Subcutaneous adipose tissue (tissue), 4 donors: ENCODE measurements around the gene ADGRL2. TPM values are rescaled to one million over a fixed set of nuclear protein-coding genes. Genes with fewer than 3 reads are reported as not detected.

Source experiments
- total RNA-seq, 4 donors: library from RNA; depleted of rRNA; stranded (reverse); fragments of >200 nt; gene quantifications; one replicate each; pipeline ENCODE4 v1.1.0, GENCODE V29; 2016
- TF ChIP-seq, protein P1 (sequence below): fragments of 450-650 bp; IDR thresholded peaks from one replicate; pipeline ENCODE4 v1.5.1; 2016; ENCODE audit warnings: low read depth, mild to moderate bottlenecking, control low read depth, antibody characterized with exemption, moderate library complexity

Gene ADGRL2
- total RNA-seq, 4 donors from 2014 or later, result 59.7 to 74.2 (median 69.0) TPM

DNA sequence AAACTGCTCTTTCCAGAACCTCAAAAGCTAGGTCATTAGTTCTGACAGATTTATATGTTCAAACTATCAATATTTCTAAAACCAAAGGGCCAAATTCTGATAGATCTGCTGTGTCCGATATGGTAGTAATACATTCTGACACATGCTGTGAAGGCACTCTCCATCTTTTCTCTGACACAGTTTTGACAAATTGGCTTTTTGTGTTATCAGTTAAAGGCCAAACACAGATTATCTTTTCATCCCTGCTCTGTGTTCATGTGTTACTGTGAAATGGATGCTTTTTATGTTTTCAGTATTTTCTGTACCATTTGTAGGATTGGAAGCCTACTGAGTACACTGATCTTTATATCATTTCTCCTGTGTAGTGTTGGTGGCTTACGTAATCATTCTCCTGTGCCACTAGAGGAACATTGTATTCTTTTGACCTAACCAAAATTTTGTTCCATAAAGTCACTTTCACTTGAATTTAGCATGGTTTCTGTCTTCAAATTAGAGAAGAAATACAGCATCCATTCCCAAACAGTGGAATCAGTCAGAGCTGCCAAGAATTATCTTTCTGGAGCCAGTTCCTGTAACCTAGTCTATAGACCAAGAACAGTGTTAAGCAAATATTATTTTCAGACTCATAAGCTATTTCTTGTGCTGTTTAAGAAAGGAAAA is 137.2 kb downstream of the ADGRL2 start:
- TF ChIP-seq, protein P1, sequence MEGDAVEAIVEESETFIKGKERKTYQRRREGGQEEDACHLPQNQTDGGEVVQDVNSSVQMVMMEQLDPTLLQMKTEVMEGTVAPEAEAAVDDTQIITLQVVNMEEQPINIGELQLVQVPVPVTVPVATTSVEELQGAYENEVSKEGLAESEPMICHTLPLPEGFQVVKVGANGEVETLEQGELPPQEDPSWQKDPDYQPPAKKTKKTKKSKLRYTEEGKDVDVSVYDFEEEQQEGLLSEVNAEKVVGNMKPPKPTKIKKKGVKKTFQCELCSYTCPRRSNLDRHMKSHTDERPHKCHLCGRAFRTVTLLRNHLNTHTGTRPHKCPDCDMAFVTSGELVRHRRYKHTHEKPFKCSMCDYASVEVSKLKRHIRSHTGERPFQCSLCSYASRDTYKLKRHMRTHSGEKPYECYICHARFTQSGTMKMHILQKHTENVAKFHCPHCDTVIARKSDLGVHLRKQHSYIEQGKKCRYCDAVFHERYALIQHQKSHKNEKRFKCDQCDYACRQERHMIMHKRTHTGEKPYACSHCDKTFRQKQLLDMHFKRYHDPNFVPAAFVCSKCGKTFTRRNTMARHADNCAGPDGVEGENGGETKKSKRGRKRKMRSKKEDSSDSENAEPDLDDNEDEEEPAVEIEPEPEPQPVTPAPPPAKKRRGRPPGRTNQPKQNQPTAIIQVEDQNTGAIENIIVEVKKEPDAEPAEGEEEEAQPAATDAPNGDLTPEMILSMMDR, result no peak

- TF ChIP-seq, protein P1, result no peak
Measured at GRCh38 chr1:81948495-81948894, 147.8 kb downstream of the ADGRL2 start.

DNA sequence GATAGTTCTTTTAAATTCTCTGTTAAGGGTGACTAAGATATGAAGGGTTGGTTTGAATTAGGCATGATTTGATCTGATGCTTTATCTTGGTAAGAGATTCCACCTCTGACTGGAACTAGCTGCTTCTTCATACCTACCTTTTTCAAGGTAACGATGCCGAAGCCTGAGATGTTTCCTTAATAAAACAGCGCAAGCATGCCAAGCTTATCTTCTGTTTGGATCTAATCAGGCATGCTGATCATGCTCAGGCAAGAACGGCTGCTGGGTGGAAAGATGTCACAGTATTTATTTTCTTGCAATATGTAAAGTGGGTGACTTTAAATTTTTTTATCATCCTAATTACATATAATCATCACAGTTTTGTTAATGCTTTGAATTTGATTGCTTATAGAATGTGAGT is 148.7 kb downstream of the ADGRL2 start:
- TF ChIP-seq, protein P1, result no peak

DNA sequence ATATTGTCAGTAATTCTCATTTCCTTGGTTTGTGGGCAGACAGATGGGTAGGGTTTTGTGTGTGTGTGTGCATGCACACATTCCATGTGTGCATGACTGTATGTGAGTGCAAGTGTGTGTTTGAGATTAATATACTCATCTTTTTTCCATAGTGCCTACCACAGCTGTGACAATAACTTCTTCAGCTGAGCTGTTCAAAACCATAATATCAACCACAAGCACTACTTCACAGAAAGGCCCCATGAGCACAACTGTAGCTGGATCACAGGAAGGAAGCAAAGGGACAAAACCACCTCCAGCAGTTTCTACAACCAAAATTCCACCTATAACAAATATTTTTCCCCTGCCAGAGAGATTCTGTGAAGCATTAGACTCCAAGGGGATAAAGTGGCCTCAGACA is 149.3 kb downstream of the ADGRL2 start:
- TF ChIP-seq, protein P1, result no peak

GRCh38 chr1:81950591-81951244 is 150.0 kb downstream of the ADGRL2 start:
- TF ChIP-seq, protein P1, result no peak

DNA sequence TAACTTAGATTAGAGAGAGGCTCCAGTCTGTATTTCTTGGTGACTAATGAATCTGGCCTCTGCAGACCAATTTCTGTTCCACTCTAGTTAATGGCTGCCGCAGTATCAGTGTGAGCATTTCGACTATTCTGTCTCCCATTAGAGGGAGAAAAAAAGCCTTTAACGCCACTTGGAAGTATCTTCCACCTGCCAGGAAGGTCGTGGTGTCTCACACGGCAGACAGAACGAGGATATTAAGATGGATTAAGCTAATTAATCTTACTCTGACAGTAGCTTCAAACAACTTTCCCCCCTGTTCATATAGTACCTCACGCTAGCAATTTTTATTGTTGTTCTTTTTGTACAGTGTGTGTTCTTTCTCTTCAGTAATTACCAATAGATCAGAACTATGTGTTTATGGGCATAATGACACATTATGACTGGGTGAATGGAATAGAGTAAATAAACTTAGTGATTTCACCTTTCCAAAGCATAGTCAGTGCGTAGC is 153.8 kb downstream of the ADGRL2 start:
- TF ChIP-seq, protein P1, result no peak

GRCh38 chr1:81967951-81968350 is 167.2 kb downstream of the ADGRL2 start:
- TF ChIP-seq, protein P1, result no peak
